ENCODE data around the gene CSNK1E.

GRCh38 chr22:38310518-38311322 is 6.5 kb downstream of the CSNK1E start:
- no peak for TF ChIP-seq CTCF (conservative IDR thresholded peaks at IDR 0.05; ENCODE audit: low read length)
- no peak for TF ChIP-seq EZH2phosphoT487 (IDR thresholded peaks at IDR 0.05; ENCODE audit: borderline replicate concordance)

Measured in Loucy (cell line).